ENCODE data around the gene IKZF1.

Gene IKZF1

GRCh38 chr7:50321487-50322067, 17.1 kb downstream of the IKZF1 start:
- Histone ChIP-seq H3K27ac (ENCODE audit: poor library complexity, severe bottlenecking) (no peak overlapping the region), H3K4me3 (ENCODE audit: severe bottlenecking) (no peak overlapping the region), H3K27me3 (ENCODE audit: insufficient read depth, poor library complexity, severe bottlenecking) (peaks cover 53% of the 10 kb centered on the region), H3K9me3 (ENCODE audit: severe bottlenecking) (no peaks in the 10 kb centered on the region), H3K36me3 (ENCODE audit: low read depth) (no peaks in the 10 kb centered on the region), H3K4me1 (ENCODE audit: insufficient read depth, poor library complexity, severe bottlenecking) (no peaks in the 10 kb centered on the region)
- no peak for DNase-seq (ENCODE audit: low spot score)
- TF ChIP-seq CTCF (IDR thresholded peaks at IDR 0.05; ENCODE audit: poor library complexity, severe bottlenecking): no peak
- ATAC-seq (ENCODE audit: low read depth): no peak

GRCh38 chr7:50324113-50324512, 19.6 kb downstream of the IKZF1 start:
- ATAC-seq (ENCODE audit: low read depth): no peak
- Histone ChIP-seq H3K4me3 (ENCODE audit: severe bottlenecking) (no peak overlapping the region), H3K27ac (ENCODE audit: poor library complexity, severe bottlenecking) (no peak overlapping the region), H3K36me3 (ENCODE audit: low read depth) (no peaks in the 10 kb centered on the region), H3K27me3 (ENCODE audit: insufficient read depth, poor library complexity, severe bottlenecking) (peaks cover 65% of the 10 kb centered on the region), H3K9me3 (ENCODE audit: severe bottlenecking) (no peaks in the 10 kb centered on the region), H3K4me1 (ENCODE audit: insufficient read depth, poor library complexity, severe bottlenecking) (no peaks in the 10 kb centered on the region)
- no peak for TF ChIP-seq CTCF (IDR thresholded peaks at IDR 0.05; ENCODE audit: poor library complexity, severe bottlenecking)
- DNase-seq (ENCODE audit: low spot score): no peak

GRCh38 chr7:50327443-50327842, 22.9 kb downstream of the IKZF1 start:
- ATAC-seq (ENCODE audit: low read depth): no peak
- DNase-seq (ENCODE audit: low spot score): no peak
- no peak for TF ChIP-seq CTCF (IDR thresholded peaks at IDR 0.05; ENCODE audit: poor library complexity, severe bottlenecking)
- Histone ChIP-seq H3K4me1 (ENCODE audit: insufficient read depth, poor library complexity, severe bottlenecking) (no peaks in the 10 kb centered on the region), H3K4me3 (ENCODE audit: severe bottlenecking) (no peak overlapping the region), H3K36me3 (ENCODE audit: low read depth) (no peaks in the 10 kb centered on the region), H3K27ac (ENCODE audit: poor library complexity, severe bottlenecking) (no peak overlapping the region), H3K27me3 (ENCODE audit: insufficient read depth, poor library complexity, severe bottlenecking) (peaks cover 46% of the 10 kb centered on the region), H3K9me3 (ENCODE audit: severe bottlenecking) (no peaks in the 10 kb centered on the region)

- peaks cover 38% of the 10 kb centered on the region for H3K27me3 ChIP-seq (ENCODE audit: insufficient read depth, poor library complexity, severe bottlenecking)
- DNase-seq (ENCODE audit: low spot score): no peak
- no peaks in the 10 kb centered on the region for H3K36me3 ChIP-seq (ENCODE audit: low read depth)
- H3K9me3 ChIP-seq (ENCODE audit: severe bottlenecking): no peaks in the 10 kb centered on the region
- no peak for ATAC-seq (ENCODE audit: low read depth)
- no peak overlapping the region for H3K27ac ChIP-seq (ENCODE audit: poor library complexity, severe bottlenecking)
- TF ChIP-seq CTCF (IDR thresholded peaks at IDR 0.05; ENCODE audit: poor library complexity, severe bottlenecking): no peak
- no peak overlapping the region for H3K4me3 ChIP-seq (ENCODE audit: severe bottlenecking)
- no peaks in the 10 kb centered on the region for H3K4me1 ChIP-seq (ENCODE audit: insufficient read depth, poor library complexity, severe bottlenecking)
Observed at GRCh38 chr7:50329775-50330174, 25.3 kb downstream of the IKZF1 start.

- no peak for DNase-seq (ENCODE audit: low spot score)
- H3K27ac ChIP-seq (ENCODE audit: poor library complexity, severe bottlenecking): no peak overlapping the region
Observed at GRCh38 chr7:50330254-50330653, 25.7 kb downstream of the IKZF1 start.

More at GRCh38 chr7:50330254-50330653, 25.7 kb downstream of the IKZF1 start:
- TF ChIP-seq CTCF (IDR thresholded peaks at IDR 0.05; ENCODE audit: poor library complexity, severe bottlenecking): no peak
- no peak for ATAC-seq (ENCODE audit: low read depth)
- no peaks in the 10 kb centered on the region for H3K36me3 ChIP-seq (ENCODE audit: low read depth)
- H3K4me3 ChIP-seq (ENCODE audit: severe bottlenecking): no peak overlapping the region
- no peaks in the 10 kb centered on the region for H3K4me1 ChIP-seq (ENCODE audit: insufficient read depth, poor library complexity, severe bottlenecking)
- peaks cover 37% of the 10 kb centered on the region for H3K27me3 ChIP-seq (ENCODE audit: insufficient read depth, poor library complexity, severe bottlenecking)
- no peaks in the 10 kb centered on the region for H3K9me3 ChIP-seq (ENCODE audit: severe bottlenecking)
